Stimulated activated CD8-positive, alpha-beta memory T cell treated with anti-CD3 and anti-CD28 coated beads, Interleukin-12 subunit alpha, Interleukin-12 subunit beta, amount 100 ng/mL, for 1 hour (primary cell): ENCODE results near the gene TP53TG5.

ENCODE experiments used
- DNase-seq: peaks from one replicate; pipeline ENCODE4 v3.0.0-alpha.2; 2020; ENCODE audit warnings: low read depth

TP53TG5 gene

DNA sequence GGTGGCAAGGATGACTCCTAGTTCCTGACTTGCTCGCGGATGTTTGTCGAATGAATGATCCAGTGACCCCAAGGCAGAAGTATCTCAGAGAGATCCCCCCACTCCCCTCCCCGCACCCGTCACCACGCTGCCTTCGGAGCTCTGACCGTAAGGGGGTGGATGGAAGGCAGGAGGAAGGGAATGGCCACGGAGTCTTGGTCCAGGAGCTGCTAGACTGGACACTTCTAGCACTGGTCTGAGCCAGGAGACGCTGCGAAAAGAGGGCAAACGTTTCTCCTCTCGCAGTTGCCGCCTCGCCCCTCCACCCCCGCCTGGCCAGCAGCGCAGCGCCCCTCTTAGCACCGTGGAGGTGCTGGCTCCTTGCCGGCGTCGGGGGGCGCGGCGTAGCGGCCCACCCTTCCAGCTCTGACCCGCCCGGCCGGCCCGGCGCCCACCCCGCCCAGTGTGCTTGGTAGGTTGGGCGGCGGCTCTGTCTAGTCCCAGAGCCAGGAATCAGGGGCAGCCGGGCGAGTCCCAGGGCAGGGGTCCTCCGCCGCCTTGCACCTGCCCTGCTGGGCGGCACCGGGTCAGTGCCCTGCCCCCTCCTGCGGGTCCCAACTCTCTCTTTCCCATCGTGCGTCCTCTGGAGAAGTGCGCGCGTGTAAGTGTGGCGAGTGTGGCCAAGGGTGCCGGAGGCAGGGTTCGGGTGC lies 27.6 kb upstream of the TP53TG5 start:
- DNase-seq: no peak

GRCh38 chr20:45404438-45404837 lies 26.3 kb upstream of the TP53TG5 start:
- DNase-seq: no peak

DNA sequence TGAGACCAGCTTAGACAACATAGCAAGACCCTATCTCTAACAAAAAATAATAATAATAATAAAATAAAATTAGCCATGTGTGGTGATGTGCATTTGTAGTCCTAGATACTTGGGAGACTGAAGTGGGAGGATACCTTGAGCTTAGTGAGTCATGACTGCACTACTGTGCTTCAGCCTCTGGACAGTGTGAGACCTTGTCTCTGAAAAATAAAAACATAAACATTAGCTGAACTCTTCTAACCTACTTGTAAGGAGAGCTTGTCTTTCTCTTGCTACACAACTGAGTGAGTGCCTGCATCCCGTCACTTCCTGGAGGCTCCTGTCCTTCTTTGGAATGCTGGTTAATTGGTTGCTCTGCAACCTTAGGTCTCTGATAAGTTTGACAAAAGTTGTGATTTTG lies 24.8 kb upstream of the TP53TG5 start:
- no peak for DNase-seq

- DNase-seq: no peak
These were observed 22.4 kb upstream of the TP53TG5 start for GRCh38 chr20:45400346-45401031.

DNA sequence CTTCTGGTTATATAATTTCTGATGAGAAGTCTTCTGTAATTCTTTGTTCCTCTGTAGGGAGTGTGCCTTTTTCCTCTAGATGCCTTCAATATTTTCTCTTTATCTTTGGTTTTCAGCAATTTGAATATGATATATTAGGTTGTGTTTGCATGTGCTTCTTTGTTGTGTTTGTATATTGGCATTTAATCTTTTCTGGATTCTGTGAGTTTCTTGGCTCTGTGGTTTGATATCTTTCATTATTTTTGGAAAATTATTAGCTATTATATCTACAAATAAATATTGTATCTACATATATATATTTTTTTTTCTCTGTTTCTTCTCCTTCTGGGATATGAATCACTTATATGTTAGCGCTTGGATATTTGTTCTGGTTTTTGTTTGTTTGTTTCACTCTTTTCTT lies 20.9 kb upstream of the TP53TG5 start:
- DNase-seq: no peak

DNA sequence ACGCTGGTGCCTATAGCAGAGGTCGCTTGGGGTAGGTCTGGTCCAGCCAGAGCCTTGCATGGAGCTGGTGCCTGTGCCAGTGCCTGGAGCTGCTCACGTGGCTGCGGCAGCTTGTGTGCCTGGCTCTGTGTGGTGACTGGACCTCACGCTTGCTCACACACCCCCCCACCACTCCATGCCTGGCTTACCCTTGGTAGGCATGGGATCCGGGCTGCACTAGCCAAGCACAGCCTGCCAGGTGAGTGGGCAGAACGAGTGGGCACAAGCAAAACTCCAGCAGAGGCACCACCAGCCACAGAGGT lies 16.9 kb upstream of the TP53TG5 start:
- no peak for DNase-seq

DNA sequence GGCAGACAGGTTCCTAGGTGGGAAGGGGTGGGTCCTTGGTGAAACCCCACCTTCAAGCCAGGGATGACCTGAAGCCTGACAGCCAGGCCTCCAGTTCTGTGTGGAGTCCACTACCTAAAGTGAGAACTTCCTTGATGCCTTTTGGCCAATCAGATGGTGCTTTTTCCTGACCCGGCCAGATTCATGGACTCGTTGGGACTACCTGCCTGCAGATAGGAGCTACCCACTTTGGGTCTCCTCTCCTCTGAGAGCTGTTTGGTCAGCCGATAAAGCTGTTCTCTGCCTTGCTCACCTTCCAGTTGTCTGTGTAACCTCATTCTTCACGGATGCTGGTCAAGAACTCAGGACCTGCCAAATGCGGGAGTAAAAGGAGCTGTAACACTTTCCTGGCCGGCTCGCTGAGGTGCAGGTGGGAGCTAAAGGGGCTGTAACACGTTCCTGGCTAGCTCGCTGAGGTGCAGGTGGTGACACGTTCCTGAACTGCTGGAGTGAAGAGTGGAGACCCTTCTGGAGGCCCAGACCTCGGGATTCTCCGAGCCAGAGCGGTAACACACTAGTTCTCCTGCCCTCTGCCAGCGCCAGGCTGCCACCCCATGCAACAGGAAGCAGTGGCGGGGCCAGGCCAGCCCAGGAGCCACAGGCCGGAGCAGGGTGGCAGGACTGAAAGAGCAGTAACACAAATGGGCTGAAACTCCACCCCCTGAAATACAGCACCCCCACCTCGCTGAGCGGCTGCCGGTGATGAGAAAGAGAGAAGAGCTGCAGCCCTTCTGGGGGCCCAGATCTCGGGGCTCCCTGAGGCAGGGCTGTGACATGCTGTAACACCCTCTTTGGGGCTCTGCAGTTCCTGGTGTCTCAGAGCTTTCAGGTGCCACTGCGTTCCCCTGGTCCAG lies 16.3 kb upstream of the TP53TG5 start:
- no peak for DNase-seq

- DNase-seq: no peak
These were observed 14.6 kb upstream of the TP53TG5 start for GRCh38 chr20:45392733-45393132.

- DNase-seq: no peak
These were observed 13.4 kb upstream of the TP53TG5 start for GRCh38 chr20:45391559-45391958.

DNA sequence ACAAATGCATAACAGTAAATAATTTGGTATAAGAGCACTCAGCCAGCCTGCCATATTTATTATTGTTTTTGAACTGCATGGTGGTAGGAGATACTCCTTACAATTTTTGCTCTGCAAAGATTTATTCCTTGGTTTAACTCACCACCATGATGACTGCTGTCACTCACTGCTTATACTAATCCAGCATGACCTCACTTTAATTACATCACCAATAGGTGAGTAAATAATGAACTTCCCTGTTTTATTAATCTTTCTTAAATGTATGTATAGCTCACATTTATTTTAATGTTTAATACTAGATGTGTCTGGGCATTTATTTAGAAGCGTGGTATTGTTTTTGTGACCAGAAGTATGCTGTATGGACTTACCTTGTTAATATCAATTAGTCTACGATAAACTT lies 12.8 kb upstream of the TP53TG5 start:
- no peak for DNase-seq

DNA sequence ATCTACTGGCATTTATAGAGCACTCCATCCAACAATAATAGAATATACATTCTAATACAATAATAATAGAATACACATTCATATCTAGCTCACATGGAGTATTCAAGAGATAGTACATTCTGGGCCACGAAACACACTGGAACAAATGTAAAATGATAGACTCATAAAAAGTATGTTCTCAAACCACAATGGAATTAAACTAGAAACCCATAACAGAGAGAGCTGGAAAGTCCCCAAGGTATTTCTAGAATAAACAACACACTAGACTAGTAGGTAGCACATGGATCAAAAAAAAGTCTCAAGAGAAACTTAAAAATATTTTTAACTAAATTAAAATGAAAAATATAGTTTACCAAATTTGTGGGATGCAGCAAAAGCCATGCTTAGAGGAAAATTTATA lies 9.1 kb upstream of the TP53TG5 start:
- no peak for DNase-seq

GRCh38 chr20:45377269-45377668 lies 856 bp downstream of the TP53TG5 start:
- DNase-seq: no peak

DNA sequence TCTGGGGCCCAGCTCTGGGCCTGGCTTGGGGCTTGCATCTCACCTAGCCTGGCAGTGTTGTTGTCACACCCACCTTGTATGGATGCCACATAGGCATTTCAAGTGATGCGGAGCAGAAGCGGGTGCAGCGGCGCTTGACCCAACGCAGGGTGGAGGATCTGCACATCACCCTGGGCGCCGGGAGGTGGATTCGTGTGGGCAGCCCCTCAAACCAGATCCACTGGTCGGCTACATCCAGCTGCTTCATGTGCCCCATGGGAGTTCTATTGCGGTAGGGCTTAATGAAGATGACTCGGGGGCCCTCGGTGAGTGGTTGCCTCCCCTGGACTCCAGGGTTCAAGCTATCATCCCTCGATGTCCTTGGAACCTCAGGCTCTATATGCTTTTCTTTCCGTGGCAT lies 3.2 kb downstream of the TP53TG5 start:
- DNase-seq: no peak

DNA sequence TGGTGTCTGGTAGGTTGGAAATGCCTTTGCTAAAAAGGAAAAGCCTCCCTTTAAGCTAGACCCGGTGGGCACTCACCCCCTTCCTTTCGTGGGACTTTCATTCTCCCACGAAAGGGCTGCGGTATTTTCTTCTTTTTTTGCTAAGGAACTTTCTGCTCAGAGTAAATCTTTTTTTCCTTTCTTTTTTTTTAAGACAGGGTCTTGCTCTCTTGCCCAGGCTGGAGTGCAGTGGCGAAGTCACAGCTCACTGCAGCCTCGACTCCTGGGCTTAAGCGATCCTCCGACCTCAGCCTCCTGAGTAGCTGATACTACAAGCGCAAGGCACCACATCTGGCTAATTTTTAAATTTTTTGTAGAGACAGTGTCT lies 4.0 kb downstream of the TP53TG5 start:
- DNase-seq: no peak

DNA sequence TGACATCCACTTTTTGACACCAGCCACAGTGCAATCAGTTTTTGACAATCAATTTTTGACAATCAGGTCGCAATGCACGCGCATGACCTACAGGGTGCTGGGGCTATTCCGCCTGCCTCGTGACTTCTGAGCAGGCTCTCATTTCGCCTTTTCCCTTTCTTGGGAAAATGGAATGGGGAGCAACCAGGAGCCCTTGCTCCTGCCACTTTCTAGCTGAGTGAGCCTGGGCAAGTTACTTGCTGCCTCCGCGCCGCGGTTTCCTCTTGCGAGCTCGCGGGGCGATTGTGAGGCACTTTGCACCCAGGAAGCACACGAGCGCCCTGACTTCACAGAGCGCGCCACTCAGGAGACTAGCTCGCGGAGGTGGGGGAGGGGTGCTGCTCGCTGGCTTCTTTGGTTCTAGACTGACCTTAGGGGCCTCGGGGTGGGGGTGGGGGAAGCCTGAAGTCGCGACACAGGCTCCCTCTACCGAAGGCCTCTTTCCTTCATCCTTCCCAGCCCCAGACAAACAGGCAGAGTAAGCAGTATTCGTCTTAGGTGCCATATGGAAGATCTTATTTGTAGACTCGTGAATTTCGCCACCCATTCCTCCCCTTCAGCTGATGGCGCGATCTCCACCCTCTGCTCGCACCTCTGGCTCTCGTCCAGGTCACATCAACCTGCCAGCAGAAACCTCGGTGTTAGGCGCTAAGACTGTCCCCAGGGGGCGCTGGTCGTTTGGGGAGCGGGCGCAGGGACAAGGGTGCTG lies 4.6 kb downstream of the TP53TG5 start:
- DNase-seq: peak; percentile 85

DNA sequence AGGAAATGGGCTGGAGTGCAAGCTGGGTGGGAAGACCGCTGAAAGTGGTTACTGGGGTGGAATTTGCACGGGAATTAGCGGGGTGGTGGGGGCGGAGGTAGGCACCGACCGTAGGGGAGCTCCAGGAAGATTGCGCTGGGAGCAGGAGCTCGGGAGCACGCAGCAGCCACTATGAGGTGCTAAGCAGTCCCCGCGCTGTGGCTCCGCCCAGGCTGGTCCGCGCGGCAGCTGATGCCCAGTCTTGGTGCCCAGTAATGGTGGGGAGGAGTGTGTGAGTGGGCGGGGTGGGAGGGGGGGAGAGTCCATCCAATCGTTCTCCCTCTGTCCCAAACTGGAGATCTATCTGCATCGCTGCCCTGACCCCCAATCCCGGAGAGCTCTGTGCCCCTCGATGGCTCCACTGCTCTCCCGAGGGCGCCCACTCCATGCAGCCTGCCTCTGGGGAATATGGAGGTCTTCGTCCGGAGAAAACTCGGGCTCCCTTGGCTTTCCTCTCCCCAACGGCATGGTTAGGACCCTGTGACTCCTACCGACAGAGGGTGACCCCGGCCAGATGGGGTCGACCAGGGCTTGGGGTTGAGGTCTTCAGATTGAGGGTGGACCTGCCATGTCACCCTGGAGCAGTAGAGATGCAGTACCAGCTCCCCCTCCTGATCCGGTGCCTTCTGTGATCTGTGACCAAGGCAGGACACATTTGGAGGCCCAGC lies 5.3 kb downstream of the TP53TG5 start:
- DNase-seq: no peak

DNA sequence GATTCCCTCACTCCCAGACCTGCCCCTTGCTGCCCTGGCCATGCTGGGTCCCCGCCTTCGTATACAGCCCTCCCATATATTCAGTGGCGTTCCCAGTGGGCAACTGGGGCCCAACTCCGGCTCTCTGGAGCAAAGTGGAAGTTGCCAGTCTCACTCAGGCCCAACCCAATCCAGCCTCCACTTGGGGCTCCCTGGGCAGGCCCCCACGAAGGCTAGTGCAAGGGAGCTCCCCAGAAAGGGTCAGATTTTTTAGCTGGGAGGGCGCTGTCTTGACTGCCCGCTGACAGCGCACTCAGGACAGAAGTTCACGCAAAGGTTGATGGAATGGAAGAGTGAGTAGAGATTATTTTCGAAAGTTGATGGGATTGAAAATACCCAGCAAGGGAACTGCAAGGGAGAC lies 5.9 kb downstream of the TP53TG5 start:
- no peak for DNase-seq

DNA sequence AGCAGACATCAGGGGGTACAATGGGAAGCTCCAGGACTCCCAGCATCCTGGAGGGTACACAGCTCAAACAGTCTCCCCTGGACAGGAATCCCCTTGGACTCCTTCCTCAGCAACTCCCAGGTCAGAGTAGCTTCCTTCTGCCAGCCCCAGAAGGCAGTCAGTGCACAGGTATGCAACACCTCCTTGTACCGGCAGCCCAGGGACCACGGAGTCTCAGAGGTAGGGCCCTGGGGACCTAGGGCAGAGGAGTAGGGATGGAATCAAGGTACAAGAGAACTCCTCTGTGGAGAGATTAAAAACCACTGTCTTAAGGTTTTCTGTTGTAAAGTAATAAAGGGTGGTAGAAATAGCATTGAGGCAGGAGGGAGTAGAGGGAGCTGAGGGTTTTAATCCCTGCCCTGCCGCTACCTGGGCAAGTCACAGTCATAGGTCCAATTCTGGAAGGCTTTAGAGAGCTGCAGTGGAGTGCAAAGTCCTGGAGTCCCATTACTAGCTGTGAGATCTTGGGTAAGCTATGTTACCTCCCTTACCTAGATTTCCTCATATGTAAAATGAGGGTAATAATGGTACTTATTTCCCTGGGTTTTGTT lies 7.5 kb downstream of the TP53TG5 start:
- no peak for DNase-seq

GRCh38 chr20:45368221-45368980 lies 9.7 kb downstream of the TP53TG5 start:
- DNase-seq: no peak

DNA sequence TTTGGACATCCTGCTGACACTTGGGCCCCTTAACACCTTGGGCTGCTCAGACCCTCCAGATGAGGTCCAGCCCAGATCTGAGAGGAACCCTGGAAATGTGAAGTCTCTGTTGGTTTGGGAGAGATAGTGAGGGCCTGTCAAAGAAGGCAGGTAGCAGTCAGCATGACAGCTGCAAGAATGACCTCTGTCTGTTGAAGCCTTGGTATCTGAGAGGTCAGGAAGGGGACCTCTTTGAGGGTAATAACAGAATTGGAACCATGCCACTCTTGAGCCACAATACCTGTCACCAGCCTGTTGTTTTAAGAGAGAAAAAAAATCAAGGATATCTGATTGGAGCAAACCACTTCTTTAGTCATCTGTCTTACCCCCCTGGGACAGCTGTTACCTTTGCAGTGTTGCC lies 11.0 kb downstream of the TP53TG5 start:
- no peak for DNase-seq

- no peak for DNase-seq
These were observed 11.5 kb downstream of the TP53TG5 start for GRCh38 chr20:45366631-45367030.
